ENCODE measurements around the gene UBXN1.
A peak's percentile ranks its signal among the peaks of the same experiment; 100 is the strongest.

The UBXN1 gene

GRCh38 chr11:62678770-62679696, at the start of gene UBXN1:
Gene UBXN1, minus strand, starts transcription at chr11:62679073. Its CDS starts 150 bp downstream, at chr11:62678923.
- DNase-seq = peak; percentile 88

GRCh38 chr11:62728171-62728988, 49.5 kb upstream of the UBXN1 start, which contains the start of gene TTC9C:
Gene TTC9C, plus strand, starts transcription at chr11:62728486. Its CDS starts 363 bp downstream, at chr11:62728849.
- peak; percentile 87 for DNase-seq

- peak; percentile 97 for DNase-seq
These were observed 48.9 kb upstream of the UBXN1 start for GRCh38 chr11:62727872-62728170.

GRCh38 chr11:62727165-62727871, 48.4 kb upstream of the UBXN1 start, which contains the start of gene HNRNPUL2:
Gene HNRNPUL2, minus strand, starts transcription at chr11:62727457. Its CDS starts 301 bp downstream, at chr11:62727156.
- DNase-seq = peak; percentile 98

- DNase-seq = no peak
These were observed 48.0 kb upstream of the UBXN1 start for GRCh38 chr11:62726915-62727164.

- no peak for DNase-seq
These were observed 47.5 kb upstream of the UBXN1 start for GRCh38 chr11:62726156-62726914.

GRCh38 chr11:62725646-62726045, 46.8 kb upstream of the UBXN1 start:
- no peak for DNase-seq

- no peak for DNase-seq
These were observed 45.3 kb upstream of the UBXN1 start for GRCh38 chr11:62724171-62724570.

GRCh38 chr11:62721994-62722393, 43.1 kb upstream of the UBXN1 start:
- no peak for DNase-seq

- DNase-seq = no peak
These were observed 40.6 kb upstream of the UBXN1 start for GRCh38 chr11:62719302-62719978.

GRCh38 chr11:62716816-62717215, 37.9 kb upstream of the UBXN1 start:
- no peak for DNase-seq

- DNase-seq = no peak
These were observed 37.3 kb upstream of the UBXN1 start for GRCh38 chr11:62716206-62716605.

- DNase-seq = no peak
These were observed 36.6 kb upstream of the UBXN1 start for GRCh38 chr11:62715150-62716130.

GRCh38 chr11:62713343-62713742, 34.5 kb upstream of the UBXN1 start:
- DNase-seq = no peak

- DNase-seq = no peak
These were observed 34.0 kb upstream of the UBXN1 start for GRCh38 chr11:62712861-62713260.

GRCh38 chr11:62712276-62712812, 33.5 kb upstream of the UBXN1 start:
- DNase-seq = no peak

GRCh38 chr11:62710001-62710345, 31.1 kb upstream of the UBXN1 start:
- DNase-seq = no peak

- peak; percentile 99 for DNase-seq
These were observed 30.6 kb upstream of the UBXN1 start for GRCh38 chr11:62709247-62710000.

GRCh38 chr11:62708793-62709192, 29.9 kb upstream of the UBXN1 start:
- no peak for DNase-seq

- DNase-seq = no peak
These were observed 29.5 kb upstream of the UBXN1 start for GRCh38 chr11:62708392-62708791.
